KOPT-K1 (cell line): ENCODE data around the gene ACLY.

Source experiments
- H3K27ac ChIP-seq: fragments of 200-600 bp; sonication (generic); 2 replicates; pipeline ENCODE4 v1.5.1; 2016; ENCODE audit warnings: antibody characterized with exemption, mild to moderate bottlenecking, low read depth, low read length; ENCODE audit not compliant: poor library complexity, severe bottlenecking
- H3K36me3 ChIP-seq: fragments of 200-600 bp; sonication (generic); 2 replicates; pipeline ENCODE4 v1.5.1; 2017; ENCODE audit warnings: antibody characterized with exemption, mild to moderate bottlenecking, low read length, moderate library complexity; ENCODE audit not compliant: insufficient read depth
- H3K9me3 ChIP-seq: fragments of 200-600 bp; sonication (generic); 2 replicates; pipeline ENCODE4 v1.5.1; 2017; ENCODE audit warnings: antibody characterized with exemption, low read length, mild to moderate bottlenecking; ENCODE audit not compliant: insufficient read depth, poor library complexity, severe bottlenecking

The ACLY gene

GRCh38 chr17:41928693-41929251 lies 10.0 kb upstream of the ACLY start:
- Histone ChIP-seq H3K9me3 (no peaks in the 10 kb centered on the region), H3K27ac (no peak overlapping the region), H3K36me3 (no peaks in the 10 kb centered on the region)

GRCh38 chr17:41925991-41926590 lies 7.3 kb upstream of the ACLY start:
- no peak overlapping the region for H3K27ac ChIP-seq
- no peaks in the 10 kb centered on the region for H3K9me3 ChIP-seq
- H3K36me3 ChIP-seq = no peaks in the 10 kb centered on the region

- Histone ChIP-seq H3K27ac (no peak overlapping the region), H3K36me3 (peaks cover 18% of the 10 kb centered on the region), H3K9me3 (no peaks in the 10 kb centered on the region)
Observed at GRCh38 chr17:41920580-41920955, 1.8 kb upstream of the ACLY start.

DNA sequence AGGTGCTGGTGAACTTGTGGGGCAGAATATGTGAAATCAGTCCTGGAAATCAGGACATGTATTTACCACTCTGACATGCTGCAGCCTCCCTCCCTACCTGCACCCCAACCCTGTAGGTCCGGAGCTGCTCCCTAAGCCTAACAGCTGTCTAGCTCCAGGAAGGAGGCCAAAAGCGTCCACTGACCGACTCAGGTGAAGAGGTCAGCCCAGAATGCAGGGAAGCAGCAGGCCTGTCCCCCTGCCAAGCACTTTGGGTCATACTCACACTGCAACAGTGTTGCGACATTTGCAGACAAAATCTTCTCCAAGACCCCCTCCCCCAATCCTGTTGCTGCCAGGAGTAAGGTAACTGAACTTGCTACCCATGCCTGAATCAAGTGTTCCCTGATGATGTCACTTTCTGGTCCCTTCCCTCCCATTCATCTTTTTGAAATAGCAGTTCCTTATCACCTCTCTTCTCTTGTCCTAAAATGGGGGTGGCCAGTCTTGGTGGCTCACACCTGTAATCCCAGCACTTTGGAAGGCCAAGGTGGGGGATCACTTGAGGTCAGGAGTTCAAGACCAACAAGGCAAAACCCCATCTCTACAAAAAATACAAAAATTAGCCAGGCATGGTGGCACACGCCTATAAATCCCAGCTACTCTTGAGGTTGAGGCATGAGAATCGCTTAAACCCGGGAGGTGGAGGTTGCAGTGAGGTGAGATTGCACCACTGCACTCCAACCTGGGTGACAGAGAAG lies 1.3 kb upstream of the ACLY start:
- no peaks in the 10 kb centered on the region for H3K9me3 ChIP-seq
- peak overlapping the region; percentile 93 for H3K27ac ChIP-seq
- H3K36me3 ChIP-seq = peaks cover 24% of the 10 kb centered on the region

DNA sequence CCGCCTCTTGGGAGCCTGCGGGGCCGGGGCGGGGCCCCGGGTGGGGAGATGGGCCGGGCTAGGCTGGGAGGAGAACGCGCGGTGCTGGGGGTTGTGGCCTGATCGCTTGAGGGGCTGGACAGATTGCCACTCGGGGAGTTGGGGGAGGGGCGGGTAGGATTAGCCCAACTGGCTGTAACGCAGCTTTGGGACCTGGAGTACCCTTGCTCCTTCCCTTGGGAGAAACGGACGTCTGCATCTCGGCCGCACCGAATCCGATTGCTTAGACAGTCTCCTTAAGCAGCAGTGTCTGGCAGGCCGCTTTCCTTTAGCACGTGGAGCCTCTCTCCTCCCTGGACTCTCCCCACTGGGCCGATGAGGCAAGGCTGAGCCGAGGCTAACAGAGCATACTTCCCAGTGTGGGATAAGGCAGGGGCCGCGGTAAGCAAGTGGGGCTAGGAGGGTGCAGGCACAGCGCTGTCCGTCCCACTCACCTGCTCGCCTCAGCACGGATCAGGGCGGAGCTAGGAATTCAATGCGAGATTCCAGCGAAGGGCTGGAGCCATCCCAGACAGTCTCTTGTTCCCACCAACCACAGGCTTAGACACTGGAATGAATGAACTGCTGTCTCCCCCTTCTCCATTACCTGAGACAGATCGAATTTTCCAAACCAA lies 540 bp upstream of the ACLY start:
- Histone ChIP-seq H3K9me3 (no peaks in the 10 kb centered on the region), H3K27ac (peak overlapping the region; percentile 93), H3K36me3 (peaks cover 29% of the 10 kb centered on the region)

- peaks cover 44% of the 10 kb centered on the region for H3K36me3 ChIP-seq
- no peaks in the 10 kb centered on the region for H3K9me3 ChIP-seq
- peak overlapping the region; percentile 93 for H3K27ac ChIP-seq
Observed at GRCh38 chr17:41917679-41918313, 955 bp downstream of the ACLY start.

- Histone ChIP-seq H3K9me3 (no peaks in the 10 kb centered on the region), H3K27ac (peak overlapping the region; percentile 93), H3K36me3 (peaks cover 50% of the 10 kb centered on the region)
Observed at GRCh38 chr17:41917192-41917591, 1.6 kb downstream of the ACLY start.

DNA sequence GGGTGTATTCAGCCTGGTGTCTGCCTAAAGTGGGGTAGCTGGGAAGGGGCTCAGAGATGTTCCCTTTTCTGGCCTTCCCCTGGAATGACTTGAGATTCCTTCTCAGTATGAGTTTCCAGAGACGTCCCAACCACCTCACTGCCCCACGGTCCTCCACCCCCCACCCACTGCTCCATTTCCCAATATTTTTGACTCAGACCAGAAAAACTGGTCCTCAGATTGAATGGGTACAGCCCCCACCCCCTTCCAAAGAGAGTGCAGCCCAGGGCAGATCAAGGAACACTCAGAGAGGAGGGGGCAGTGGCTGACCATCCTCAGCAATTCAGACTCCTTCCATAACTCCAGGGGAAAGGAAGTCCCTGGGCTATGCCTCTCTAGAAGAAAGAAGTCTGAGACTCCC lies 3.2 kb downstream of the ACLY start:
- Histone ChIP-seq H3K9me3 (no peaks in the 10 kb centered on the region), H3K36me3 (peaks cover 66% of the 10 kb centered on the region), H3K27ac (no peak overlapping the region)

- Histone ChIP-seq H3K27ac (no peak overlapping the region), H3K9me3 (no peaks in the 10 kb centered on the region), H3K36me3 (peaks cover 72% of the 10 kb centered on the region)
Observed at GRCh38 chr17:41915020-41915419, 3.7 kb downstream of the ACLY start.

DNA sequence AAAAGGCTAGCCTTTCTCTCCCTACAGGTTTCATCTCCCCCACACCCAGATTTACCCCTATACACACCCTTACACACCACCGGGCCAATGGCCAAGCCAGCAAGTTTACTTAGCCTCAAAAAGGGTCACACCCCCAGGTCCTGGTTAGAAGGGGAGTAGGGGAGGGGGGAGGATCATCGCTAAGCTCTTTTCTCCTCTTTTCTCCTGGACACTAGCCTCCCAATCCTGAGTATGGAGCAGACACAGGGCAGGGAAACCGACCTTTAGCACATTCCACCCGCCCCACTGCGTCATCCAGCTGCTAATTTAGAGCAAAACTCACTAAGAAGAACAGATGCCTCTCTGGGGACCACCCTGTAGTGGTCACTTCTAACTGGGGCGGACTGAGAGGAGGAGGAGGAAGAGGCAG lies 4.4 kb downstream of the ACLY start:
- H3K27ac ChIP-seq = no peak overlapping the region
- H3K9me3 ChIP-seq = no peaks in the 10 kb centered on the region
- peaks cover 78% of the 10 kb centered on the region for H3K36me3 ChIP-seq

- Histone ChIP-seq H3K36me3 (peaks cover 84% of the 10 kb centered on the region), H3K27ac (no peak overlapping the region), H3K9me3 (no peaks in the 10 kb centered on the region)
Observed at GRCh38 chr17:41913798-41914197, 5.0 kb downstream of the ACLY start.

- no peaks in the 10 kb centered on the region for H3K9me3 ChIP-seq
- H3K36me3 ChIP-seq = peaks cover 93% of the 10 kb centered on the region
- no peak overlapping the region for H3K27ac ChIP-seq
Observed at GRCh38 chr17:41912925-41913324, 5.8 kb downstream of the ACLY start.

GRCh38 chr17:41910701-41911391 lies 7.9 kb downstream of the ACLY start:
- H3K27ac ChIP-seq = no peak overlapping the region
- H3K9me3 ChIP-seq = no peaks in the 10 kb centered on the region
- H3K36me3 ChIP-seq = peaks cover 98% of the 10 kb centered on the region

- peaks cover 100% of the 10 kb centered on the region for H3K36me3 ChIP-seq
- no peak overlapping the region for H3K27ac ChIP-seq
- H3K9me3 ChIP-seq = no peaks in the 10 kb centered on the region
Observed at GRCh38 chr17:41909088-41909487, 9.7 kb downstream of the ACLY start.
